ENCODE results near the gene KIFC1. TPM values are rescaled to one million over a fixed set of nuclear protein-coding genes. Genes with fewer than 3 reads are reported as not detected.
A peak's percentile ranks its signal among the peaks of the same experiment; 100 is the strongest.

Gene KIFC1
- total RNA-seq, 1 donor from 2014 or later, result 27.5 TPM

- Histone ChIP-seq H3K4me3 (peak overlapping the region in 1 of 2 donors; percentile 93), H3K27ac (peak overlapping the region; percentile 100), H3K9me3 (no peaks in the 10 kb centered on the region), H3K4me1 (peaks cover 52% of the 10 kb centered on the region), H3K36me3 (peaks cover 0 to 31% of the 10 kb centered on the region in 2 donors), H3K27me3 (no peaks in the 10 kb centered on the region)
- TF ChIP-seq POLR2AphosphoS5 (IDR thresholded peaks at IDR 0.05; ENCODE audit: insufficient read depth in 1 of 2, low read depth in 1 of 2), result no peak
- TF ChIP-seq CTCF (IDR thresholded peaks at IDR 0.05), result no peak
- no peak for TF ChIP-seq POLR2A (IDR thresholded peaks at IDR 0.05)
- DNase-seq (ENCODE audit: extremely low spot score in 2 of 2), result peak in 1 of 2 donors; percentile 87
- intact Hi-C loops (cut with DNase I), result no loop called here
Observed at GRCh38 chr6:33412140-33413009, 20.8 kb downstream of the KIFC1 start.

- Histone ChIP-seq H3K36me3 (peaks cover 0 to 31% of the 10 kb centered on the region in 2 donors), H3K27ac (peak overlapping the region; percentile 100)
- intact Hi-C loops (cut with DNase I), result no loop called here
Observed at GRCh38 chr6:33413241-33414120, 21.9 kb downstream of the KIFC1 start.

GRCh38 chr6:33414592-33415271 is 23.1 kb downstream of the KIFC1 start:
- TF ChIP-seq POLR2AphosphoS5 (IDR thresholded peaks at IDR 0.05; ENCODE audit: insufficient read depth in 1 of 2, low read depth in 1 of 2) (no peak), CTCF (IDR thresholded peaks at IDR 0.05) (no peak), POLR2A (IDR thresholded peaks at IDR 0.05) (no peak)
- peaks cover 63% of the 10 kb centered on the region for H3K4me1 ChIP-seq
- intact Hi-C loops (cut with DNase I), result loop anchor here (5.0 kb wide), 1 partner anchor 97 kb away; the partner anchor contains the start of gene ZBTB22
- DNase-seq (ENCODE audit: extremely low spot score in 2 of 2), result no peak
- no peaks in the 10 kb centered on the region for H3K27me3 ChIP-seq
- H3K27ac ChIP-seq, result no peak overlapping the region
- no peaks in the 10 kb centered on the region for H3K9me3 ChIP-seq
- H3K4me3 ChIP-seq, result no peak overlapping the region
- H3K36me3 ChIP-seq, result peaks cover 0 to 31% of the 10 kb centered on the region in 2 donors

More at GRCh38 chr6:33413241-33414120, 21.9 kb downstream of the KIFC1 start:
- peaks cover 56% of the 10 kb centered on the region for H3K4me1 ChIP-seq
- no peak for TF ChIP-seq POLR2A (IDR thresholded peaks at IDR 0.05)
- no peak for TF ChIP-seq CTCF (IDR thresholded peaks at IDR 0.05)
- TF ChIP-seq POLR2AphosphoS5 (IDR thresholded peaks at IDR 0.05; ENCODE audit: insufficient read depth in 1 of 2, low read depth in 1 of 2), result no peak
- DNase-seq (ENCODE audit: extremely low spot score in 2 of 2), result no peak
- no peak overlapping the region for H3K4me3 ChIP-seq
- H3K9me3 ChIP-seq, result no peaks in the 10 kb centered on the region
- H3K27me3 ChIP-seq, result no peaks in the 10 kb centered on the region

- Histone ChIP-seq H3K27me3 (no peaks in the 10 kb centered on the region), H3K9me3 (no peaks in the 10 kb centered on the region), H3K4me1 (peaks cover 66% of the 10 kb centered on the region), H3K4me3 (no peak overlapping the region), H3K27ac (peak overlapping the region; percentile 98), H3K36me3 (peaks cover 0 to 31% of the 10 kb centered on the region in 2 donors)
- no peak for TF ChIP-seq POLR2A (IDR thresholded peaks at IDR 0.05)
- TF ChIP-seq CTCF (IDR thresholded peaks at IDR 0.05), result no peak
- no peak for TF ChIP-seq POLR2AphosphoS5 (IDR thresholded peaks at IDR 0.05; ENCODE audit: insufficient read depth in 1 of 2, low read depth in 1 of 2)
- DNase-seq (ENCODE audit: extremely low spot score in 2 of 2), result no peak
- intact Hi-C loops (cut with DNase I), result loop anchor here (5.0 kb wide), 1 partner anchor 99 kb away; the partner anchor contains the start of gene ZBTB22
Observed at GRCh38 chr6:33415831-33416230, 24.2 kb downstream of the KIFC1 start.
